CD4-positive, alpha-beta memory T cell (primary cell): Measurements from ENCODE around the gene HAUS8. TPM values are rescaled to one million over a fixed set of nuclear protein-coding genes. Genes with fewer than 3 reads are reported as not detected.
A peak's percentile ranks its signal among the peaks of the same experiment; 100 is the strongest.
"Not testable (repeated sequence)": the region's sequence is repeated elsewhere in the genome, so short reads cannot be mapped to it uniquely, and the experiment has no call there.

Experiments used
- CTCF ChIA-PET: fragments of 350-600 bp; sonication (Branson Sonifier 250); formaldehyde crosslinking; loops from one replicate; lab custom pipeline; 2021; ENCODE audit warnings: inconsistent platforms; ENCODE audit not compliant: partially characterized antibody; lab: Charles Lee
- POLR2A ChIA-PET: fragments of 350-600 bp; sonication (Branson Sonifier 250); formaldehyde crosslinking; loops from one replicate; lab custom pipeline; 2021; ENCODE audit not compliant: partially characterized antibody; lab: Charles Lee
- DNase-seq, 5 donors: peaks; one replicate each; pipeline versions ENCODE4 v3.0.0 to v3.0.0-alpha.2; 2020 to 2022; ENCODE audit warnings: mixed read lengths in 1 of 5
- H3K27ac ChIP-seq: one replicate; pipeline ENCODE4 v1.7.0; 2013; ENCODE audit warnings: low read depth, low read length
- H3K27me3 ChIP-seq: 2 replicates; pipeline ENCODE4 v1.7.0; 2013; ENCODE audit warnings: mild to moderate bottlenecking, low read length, moderate library complexity; ENCODE audit not compliant: insufficient read depth
- H3K36me3 ChIP-seq: 2 replicates; pipeline ENCODE4 v1.7.0; 2013; ENCODE audit warnings: mild to moderate bottlenecking, low read length, moderate library complexity; ENCODE audit not compliant: insufficient read depth
- H3K4me1 ChIP-seq: 2 replicates; pipeline ENCODE4 v1.7.0; 2013; ENCODE audit warnings: mild to moderate bottlenecking, low read length, moderate library complexity; ENCODE audit not compliant: insufficient read depth
- H3K4me3 ChIP-seq, 2 donors: one replicate each; pipeline ENCODE4 v1.7.0; 2013; ENCODE audit warnings: low read length in 2 of 2, mild to moderate bottlenecking in 1 of 2
- H3K9me3 ChIP-seq, 2 donors: one replicate each; pipeline ENCODE4 v1.7.0; 2013; ENCODE audit warnings: low read length in 2 of 2, control low read depth in 1 of 2; ENCODE audit not compliant: control insufficient read depth in 1 of 2
- H3K27ac Mint-ChIP-seq, 7 donors: one replicate each; pipeline ENCODE4 v1.8.0; 2020 to 2021; ENCODE audit warnings: mixed read lengths in 7 of 7, mild to moderate bottlenecking in 6 of 7, inconsistent platforms in 3 of 7, moderate library complexity in 3 of 7
- H3K27me3 Mint-ChIP-seq, 2 donors: one replicate each; pipeline ENCODE4 v1.8.0; 2020 to 2021; ENCODE audit warnings: mixed read lengths in 2 of 2
- H3K36me3 Mint-ChIP-seq, 2 donors: one replicate each; pipeline ENCODE4 v1.8.0; 2020 to 2021; ENCODE audit warnings: mixed read lengths in 2 of 2, inconsistent platforms in 1 of 2, mild to moderate bottlenecking in 1 of 2
- H3K4me1 Mint-ChIP-seq, 4 donors: one replicate each; pipeline ENCODE4 v1.8.0; 2020 to 2021; ENCODE audit warnings: mixed read lengths in 4 of 4, mild to moderate bottlenecking in 1 of 4
- H3K4me3 Mint-ChIP-seq, 8 donors: one replicate each; pipeline ENCODE4 v1.8.0; 2020 to 2021; ENCODE audit warnings: mixed read lengths in 8 of 8, mild to moderate bottlenecking in 7 of 8, moderate library complexity in 6 of 8, inconsistent platforms in 3 of 8
- H3K9me3 Mint-ChIP-seq, 8 donors: one replicate each; pipeline ENCODE4 v1.8.0; 2020 to 2021; ENCODE audit warnings: mixed read lengths in 8 of 8, mild to moderate bottlenecking in 5 of 8, inconsistent platforms in 3 of 8, moderate library complexity in 1 of 8
- intact Hi-C: fragments of 100-400 bp; cut with micrococcal nuclease; formaldehyde crosslinking; loops from one replicate; pipeline ENCODE4 v1.15.1; 2023
- polyA plus RNA-seq, 2 donors: library from polyadenylated mRNA; unstranded; fragments of 300-500 nt; fragmentation: Illumina TruSeq; gene quantifications; one replicate each; pipeline ENCODE4 v1.2.3, GENCODE V29; 2021
- total RNA-seq, 2 experiments: library from RNA; stranded (reverse); gene quantifications; one replicate each; pipeline ENCODE4 v1.2.3, GENCODE V29; 2021

HAUS8 gene
- total and polyA plus RNA-seq, 4 experiments from 2014 or later = 5.7 to 20.9 (median 15.6) TPM

- Histone ChIP-seq H3K9me3 (peaks cover 0 to 6% of the 10 kb centered on the region in 2 donors), H3K4me1 (peaks cover 9% of the 10 kb centered on the region), H3K4me3 (no peak overlapping the region), H3K36me3 (no peaks in the 10 kb centered on the region), H3K27ac (no peak overlapping the region), H3K27me3 (no peaks in the 10 kb centered on the region)
- Mint-ChIP-seq H3K4me3 (no peak overlapping the region), H3K36me3 (peaks cover 9 to 10% of the 10 kb centered on the region in 2 donors), H3K4me1 (peaks cover 5 to 8% (median 7%) of the 10 kb centered on the region in 4 donors), H3K27me3 (peaks cover 18% of the 10 kb centered on the region in 2 donors), H3K9me3 (peaks cover 0 to 32% (median 23%) of the 10 kb centered on the region in 8 donors), H3K27ac (no peak overlapping the region)
- CTCF ChIA-PET = no interaction called here
- intact Hi-C loops = no loop called here
- DNase-seq = no peak
- POLR2A ChIA-PET = no interaction called here
Measured at GRCh38 chr19:17021793-17022590, 53.3 kb downstream of the HAUS8 start.

- Mint-ChIP-seq H3K4me3 (no peak overlapping the region), H3K9me3 (peaks cover 0 to 32% (median 23%) of the 10 kb centered on the region in 8 donors), H3K4me1 (peaks cover 5 to 8% (median 7%) of the 10 kb centered on the region in 4 donors), H3K27me3 (peaks cover 18% of the 10 kb centered on the region in 2 donors), H3K36me3 (peaks cover 9 to 10% of the 10 kb centered on the region in 2 donors), H3K27ac (no peak overlapping the region)
- CTCF ChIA-PET = no interaction called here
- H3K4me1 ChIP-seq = peaks cover 9% of the 10 kb centered on the region
- peaks cover 0 to 6% of the 10 kb centered on the region in 2 donors for H3K9me3 ChIP-seq
- POLR2A ChIA-PET = no interaction called here
- H3K27ac ChIP-seq = no peak overlapping the region
- H3K4me3 ChIP-seq = no peak overlapping the region
- no peaks in the 10 kb centered on the region for H3K27me3 ChIP-seq
- intact Hi-C loops = no loop called here
- DNase-seq = no peak
- H3K36me3 ChIP-seq = no peaks in the 10 kb centered on the region
Measured at GRCh38 chr19:17021328-17021727, 53.9 kb downstream of the HAUS8 start.

GRCh38 chr19:17020823-17021222 is 54.4 kb downstream of the HAUS8 start:
- Histone ChIP-seq H3K4me3 (no peak overlapping the region), H3K36me3 (no peaks in the 10 kb centered on the region), H3K27ac (no peak overlapping the region), H3K4me1 (peaks cover 4% of the 10 kb centered on the region), H3K27me3 (no peaks in the 10 kb centered on the region), H3K9me3 (peaks cover 0 to 6% of the 10 kb centered on the region in 2 donors)
- Mint-ChIP-seq H3K4me1 (peaks cover 1 to 3% (median 2%) of the 10 kb centered on the region in 4 donors), H3K27ac (peak overlapping the region in 2 of 7 donors; percentile 3 to 24), H3K9me3 (peaks cover 0 to 36% (median 23%) of the 10 kb centered on the region in 8 donors), H3K36me3 (peaks cover 6 to 10% of the 10 kb centered on the region in 2 donors), H3K4me3 (no peak overlapping the region), H3K27me3 (peaks cover 13 to 14% of the 10 kb centered on the region in 2 donors)
- no peak for DNase-seq
- ChIA-PET CTCF (no interaction called here), POLR2A (no interaction called here)
- intact Hi-C loops = no loop called here

GRCh38 chr19:17020385-17020784 is 54.9 kb downstream of the HAUS8 start:
- Histone ChIP-seq H3K4me1 (no peaks in the 10 kb centered on the region), H3K4me3 (no peak overlapping the region), H3K9me3 (peaks cover 0 to 6% of the 10 kb centered on the region in 2 donors), H3K36me3 (no peaks in the 10 kb centered on the region), H3K27ac (no peak overlapping the region), H3K27me3 (no peaks in the 10 kb centered on the region)
- intact Hi-C loops = no loop called here
- Mint-ChIP-seq H3K27ac (peak overlapping the region in 1 of 7 donors; percentile 3), H3K4me3 (no peak overlapping the region), H3K9me3 (peaks cover 0 to 34% (median 23%) of the 10 kb centered on the region in 8 donors), H3K4me1 (peaks cover 0 to 1% (median 0%) of the 10 kb centered on the region in 4 donors), H3K27me3 (peaks cover 12% of the 10 kb centered on the region in 2 donors), H3K36me3 (peaks cover 6 to 10% of the 10 kb centered on the region in 2 donors)
- CTCF ChIA-PET = no interaction called here
- no peak for DNase-seq
- POLR2A ChIA-PET = no interaction called here

GRCh38 chr19:17014212-17014861 is 60.9 kb downstream of the HAUS8 start:
- H3K9me3 Mint-ChIP-seq = peaks cover 0 to 15% (median 7%) of the 10 kb centered on the region in 8 donors
- DNase-seq, H3K27me3 Mint-ChIP-seq, H3K36me3 Mint-ChIP-seq, H3K27me3 ChIP-seq, H3K36me3 ChIP-seq, CTCF ChIA-PET, intact Hi-C loops, H3K27ac Mint-ChIP-seq, H3K4me1 ChIP-seq, H3K9me3 ChIP-seq, H3K27ac ChIP-seq, H3K4me1 Mint-ChIP-seq, POLR2A ChIA-PET, H3K4me3 ChIP-seq: not testable (repeated sequence)
- peak overlapping the region in 1 of 8 donors; percentile 45 for H3K4me3 Mint-ChIP-seq

- peaks cover 0 to 2% of the 10 kb centered on the region in 2 donors for H3K27me3 Mint-ChIP-seq
- no peaks in the 10 kb centered on the region for H3K9me3 ChIP-seq
- no peak overlapping the region for H3K27ac Mint-ChIP-seq
- no peaks in the 10 kb centered on the region for H3K4me1 ChIP-seq
- POLR2A ChIA-PET = no interaction called here
- no peaks in the 10 kb centered on the region for H3K36me3 Mint-ChIP-seq
- CTCF ChIA-PET = no interaction called here
- intact Hi-C loops = no loop called here
- peaks cover 0 to 17% (median 7%) of the 10 kb centered on the region in 8 donors for H3K9me3 Mint-ChIP-seq
- no peak for DNase-seq
- H3K4me3 Mint-ChIP-seq = no peak overlapping the region
- no peaks in the 10 kb centered on the region for H3K27me3 ChIP-seq
- H3K36me3 ChIP-seq = no peaks in the 10 kb centered on the region
- no peak overlapping the region for H3K4me3 ChIP-seq
- H3K27ac ChIP-seq = no peak overlapping the region
- no peaks in the 10 kb centered on the region for H3K4me1 Mint-ChIP-seq
Measured at GRCh38 chr19:17011485-17011884, 63.8 kb downstream of the HAUS8 start.

- intact Hi-C loops = no loop called here
- POLR2A ChIA-PET = no interaction called here
- H3K27ac Mint-ChIP-seq = peak overlapping the region in 3 of 7 donors; percentile 76 to 83 (median 81)
- Histone ChIP-seq H3K4me1 (peaks cover 12% of the 10 kb centered on the region), H3K36me3 (no peaks in the 10 kb centered on the region), H3K9me3 (no peaks in the 10 kb centered on the region), H3K27me3 (no peaks in the 10 kb centered on the region), H3K4me3 (no peak overlapping the region), H3K27ac (no peak overlapping the region)
- H3K9me3 Mint-ChIP-seq = peaks cover 0 to 4% (median 0%) of the 10 kb centered on the region in 8 donors
- CTCF ChIA-PET = no interaction called here
- no peaks in the 10 kb centered on the region for H3K36me3 Mint-ChIP-seq
- H3K27me3 Mint-ChIP-seq = no peaks in the 10 kb centered on the region
- no peak overlapping the region for H3K4me3 Mint-ChIP-seq
- no peak for DNase-seq
- H3K4me1 Mint-ChIP-seq = peaks cover 7 to 12% (median 8%) of the 10 kb centered on the region in 4 donors
Measured at GRCh38 chr19:17006579-17006978, 68.7 kb downstream of the HAUS8 start.
